Measurements from ENCODE around the gene MTURN.

The MTURN gene

GRCh38 chr7:30159163-30159562 is 24.4 kb downstream of the MTURN start:
- no peak overlapping the region for H3K9ac ChIP-seq
- peak overlapping the region; percentile 79 for H3K4me2 ChIP-seq
- H3K4me1 ChIP-seq, result peaks cover 100% of the 10 kb centered on the region

DNA sequence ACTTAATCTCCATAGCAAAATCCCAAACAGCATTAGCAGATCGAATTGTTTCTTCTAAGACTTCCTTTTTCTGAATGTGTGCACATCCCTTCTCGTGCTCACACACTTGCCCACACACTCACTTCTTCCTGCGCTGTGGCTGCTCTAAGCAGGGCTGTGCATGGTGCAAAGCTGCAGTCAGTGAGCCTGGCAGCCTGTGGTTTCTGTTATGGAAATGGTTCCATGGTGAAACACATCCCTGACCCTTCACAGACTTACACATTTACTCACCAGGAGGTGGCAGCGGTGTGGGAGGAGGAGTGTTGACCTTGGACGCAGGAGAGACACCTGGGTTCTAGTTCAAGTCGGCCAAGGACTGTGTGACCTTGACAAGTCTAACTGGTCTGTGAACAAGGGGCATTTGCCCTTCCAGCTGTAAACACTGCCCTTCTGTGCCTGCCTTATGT is 24.9 kb downstream of the MTURN start:
- H3K27ac ChIP-seq, result peak overlapping the region; percentile 43; the same call in 1 of the 2 replicates
- peak overlapping the region; percentile 79 for H3K4me2 ChIP-seq
- no peaks in the 10 kb centered on the region for H3K27me3 ChIP-seq
- no peaks in the 10 kb centered on the region for H3K9me3 ChIP-seq
- no peak for TF ChIP-seq Cebpa-rat (IDR thresholded peaks at IDR 0.05)
- H3K36me3 ChIP-seq, result no peaks in the 10 kb centered on the region
- H3K4me3 ChIP-seq, result no peak overlapping the region
- no peaks in the 10 kb centered on the region for H4K20me1 ChIP-seq
- H3K4me1 ChIP-seq, result peaks cover 100% of the 10 kb centered on the region
- peak overlapping the region; percentile 11; the same call in 1 of the 2 replicates for H3K9ac ChIP-seq

More at GRCh38 chr7:30159163-30159562, 24.4 kb downstream of the MTURN start:
- Histone ChIP-seq H4K20me1 (no peaks in the 10 kb centered on the region), H3K4me3 (no peak overlapping the region), H3K27me3 (no peaks in the 10 kb centered on the region), H3K36me3 (no peaks in the 10 kb centered on the region), H3K9me3 (no peaks in the 10 kb centered on the region), H3K27ac (no peak overlapping the region)
- TF ChIP-seq Cebpa-rat (IDR thresholded peaks at IDR 0.05), result no peak

DNA sequence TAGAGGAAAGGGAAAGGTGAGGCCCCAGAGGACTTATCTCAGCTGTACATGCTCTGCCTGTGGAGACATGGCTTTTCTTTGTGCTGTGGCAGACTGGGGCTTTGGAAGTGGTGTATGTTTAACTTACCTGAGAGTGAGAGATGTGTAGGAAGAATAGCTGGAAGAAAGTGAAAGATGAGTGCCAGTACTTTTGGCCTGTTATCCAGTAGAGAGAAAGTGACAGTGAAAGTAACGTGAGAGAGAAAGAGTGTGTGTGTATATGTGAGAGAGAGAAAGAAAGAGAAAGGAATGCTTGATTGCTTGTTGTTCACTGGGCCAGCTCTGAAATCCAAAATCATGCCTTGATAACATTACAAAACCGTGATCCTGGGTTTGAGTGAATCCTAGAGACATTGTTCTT is 25.5 kb downstream of the MTURN start:
- Histone ChIP-seq H3K4me3 (no peak overlapping the region), H3K36me3 (no peaks in the 10 kb centered on the region), H3K4me1 (peaks cover 100% of the 10 kb centered on the region), H3K27ac (peak overlapping the region; percentile 11; the same call in 1 of the 2 replicates), H3K27me3 (no peaks in the 10 kb centered on the region), H3K4me2 (peak overlapping the region; percentile 79), H3K9me3 (no peaks in the 10 kb centered on the region), H3K9ac (peak overlapping the region; percentile 11; the same call in 1 of the 2 replicates), H4K20me1 (no peaks in the 10 kb centered on the region)
- no peak for TF ChIP-seq Cebpa-rat (IDR thresholded peaks at IDR 0.05)

- no peaks in the 10 kb centered on the region for H3K27me3 ChIP-seq
- H4K20me1 ChIP-seq, result no peaks in the 10 kb centered on the region
- H3K36me3 ChIP-seq, result no peaks in the 10 kb centered on the region
- peaks cover 84% of the 10 kb centered on the region for H3K4me1 ChIP-seq
- no peak for TF ChIP-seq Cebpa-rat (IDR thresholded peaks at IDR 0.05)
- peak overlapping the region; percentile 78; the same call in 1 of the 2 replicates for H3K9ac ChIP-seq
- H3K4me2 ChIP-seq, result peak overlapping the region; percentile 79
- H3K4me3 ChIP-seq, result peak overlapping the region; percentile 44; the same call in 1 of the 2 replicates
- peak overlapping the region; percentile 81 for H3K27ac ChIP-seq
- no peaks in the 10 kb centered on the region for H3K9me3 ChIP-seq
Measured at GRCh38 chr7:30162133-30162532, 27.3 kb downstream of the MTURN start.

DNA sequence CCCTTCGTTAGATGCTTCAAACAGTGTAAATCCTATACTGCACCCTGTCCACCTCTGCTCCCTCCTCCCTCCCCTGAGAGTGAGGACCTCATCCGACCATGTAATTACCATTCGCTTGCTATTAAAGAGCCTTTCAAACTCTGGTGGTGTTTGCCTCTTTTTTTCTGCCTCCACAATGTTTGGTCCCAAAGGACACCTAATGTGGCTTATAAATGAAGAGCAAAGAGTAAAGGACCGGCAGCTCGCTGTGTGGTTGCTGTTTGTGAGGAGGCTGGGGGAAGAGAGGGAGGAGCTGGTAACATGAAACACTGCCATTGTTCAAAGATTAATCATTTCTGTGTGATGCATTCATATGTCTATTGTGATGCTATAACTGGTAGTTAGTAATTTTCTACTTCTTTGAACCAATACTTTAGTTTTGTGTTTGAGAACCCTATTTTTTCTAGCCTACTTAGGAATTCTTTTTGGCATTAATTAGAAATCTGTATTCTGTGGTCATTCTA is 27.9 kb downstream of the MTURN start:
- Histone ChIP-seq H3K36me3 (no peaks in the 10 kb centered on the region), H3K9me3 (no peaks in the 10 kb centered on the region), H3K4me1 (peaks cover 79% of the 10 kb centered on the region), H3K4me3 (peak overlapping the region; percentile 44; the same call in 1 of the 2 replicates), H3K9ac (peak overlapping the region; percentile 78), H3K27me3 (no peaks in the 10 kb centered on the region), H4K20me1 (no peaks in the 10 kb centered on the region), H3K4me2 (peak overlapping the region; percentile 79), H3K27ac (peak overlapping the region; percentile 81)
- TF ChIP-seq Cebpa-rat (IDR thresholded peaks at IDR 0.05), result no peak

- H3K9ac ChIP-seq, result peak overlapping the region; percentile 78
- H3K4me1 ChIP-seq, result peaks cover 72% of the 10 kb centered on the region
- peak overlapping the region; percentile 79 for H3K4me2 ChIP-seq
Measured at GRCh38 chr7:30163231-30163894, 28.6 kb downstream of the MTURN start.

DNA sequence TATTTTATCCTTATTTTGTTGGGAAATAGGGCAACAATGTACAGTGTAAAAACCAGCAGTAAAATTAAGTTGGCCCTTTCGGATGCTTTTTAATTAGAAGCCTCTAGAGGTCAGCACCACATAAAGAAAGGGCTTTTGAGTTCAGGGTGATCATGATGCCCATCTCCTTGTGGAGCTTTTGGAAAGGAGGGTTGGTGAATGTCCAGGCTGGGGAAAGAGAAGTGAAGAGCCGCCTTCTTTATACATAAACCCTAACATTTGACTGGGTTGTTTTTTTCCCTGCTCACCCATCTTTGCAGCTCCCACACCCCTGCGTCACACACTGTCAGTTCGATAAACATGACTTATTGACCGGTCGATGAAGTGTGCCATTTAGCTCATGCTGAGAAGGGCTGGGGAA is 29.8 kb downstream of the MTURN start:
- Histone ChIP-seq H3K4me2 (peak overlapping the region; percentile 79), H3K27ac (peak overlapping the region; percentile 81; the same call in 1 of the 2 replicates), H3K4me3 (no peak overlapping the region), H3K4me1 (peaks cover 60% of the 10 kb centered on the region), H3K27me3 (no peaks in the 10 kb centered on the region), H4K20me1 (no peaks in the 10 kb centered on the region), H3K36me3 (no peaks in the 10 kb centered on the region), H3K9me3 (no peaks in the 10 kb centered on the region), H3K9ac (no peak overlapping the region)
- TF ChIP-seq Cebpa-rat (IDR thresholded peaks at IDR 0.05), result no peak

More at GRCh38 chr7:30163231-30163894, 28.6 kb downstream of the MTURN start:
- Histone ChIP-seq H3K27me3 (no peaks in the 10 kb centered on the region), H4K20me1 (no peaks in the 10 kb centered on the region), H3K27ac (peak overlapping the region; percentile 81), H3K36me3 (no peaks in the 10 kb centered on the region), H3K4me3 (peak overlapping the region; percentile 44), H3K9me3 (no peaks in the 10 kb centered on the region)
- no peak for TF ChIP-seq Cebpa-rat (IDR thresholded peaks at IDR 0.05)

- H3K4me2 ChIP-seq, result peak overlapping the region; percentile 79
- no peaks in the 10 kb centered on the region for H3K27me3 ChIP-seq
- H3K36me3 ChIP-seq, result no peaks in the 10 kb centered on the region
- no peak overlapping the region for H3K4me3 ChIP-seq
- H4K20me1 ChIP-seq, result no peaks in the 10 kb centered on the region
- H3K4me1 ChIP-seq, result peaks cover 49% of the 10 kb centered on the region
- H3K9ac ChIP-seq, result no peak overlapping the region
- TF ChIP-seq Cebpa-rat (IDR thresholded peaks at IDR 0.05), result no peak
- no peaks in the 10 kb centered on the region for H3K9me3 ChIP-seq
- H3K27ac ChIP-seq, result no peak overlapping the region
Measured at GRCh38 chr7:30165590-30165989, 30.8 kb downstream of the MTURN start.

DNA sequence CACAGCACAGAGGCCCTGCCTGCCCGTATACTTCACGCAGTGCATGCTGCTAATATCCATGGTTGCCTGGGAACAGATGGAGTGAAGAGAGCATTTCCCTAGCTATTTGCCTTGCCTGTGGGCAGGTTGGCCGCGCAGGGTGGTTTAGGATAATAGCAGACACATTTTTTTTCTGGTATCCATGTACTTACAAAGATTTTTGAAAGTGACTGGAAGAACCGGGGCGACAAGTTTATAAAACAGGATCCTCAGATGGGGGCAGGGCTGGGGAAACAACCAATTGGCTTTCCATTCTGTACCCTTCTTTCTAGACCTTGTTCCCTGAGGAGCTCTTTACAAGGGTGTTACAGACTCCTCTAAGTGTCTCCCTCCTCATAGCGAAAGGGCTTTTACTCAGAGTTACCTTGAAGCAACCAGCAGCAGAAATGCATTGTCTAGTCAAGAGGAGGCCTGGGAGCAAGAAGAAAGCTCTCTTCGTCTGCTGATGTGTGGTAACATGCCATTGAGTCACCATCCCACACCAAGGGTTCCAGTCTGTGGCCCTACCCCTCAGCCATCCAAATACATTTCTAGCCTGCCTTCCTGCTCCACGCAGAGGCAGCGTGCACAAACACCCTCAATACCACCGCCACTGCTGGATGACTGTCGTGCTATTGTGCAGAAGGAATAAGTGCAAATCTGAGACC is 31.5 kb downstream of the MTURN start:
- H4K20me1 ChIP-seq, result no peaks in the 10 kb centered on the region
- no peaks in the 10 kb centered on the region for H3K36me3 ChIP-seq
- H3K27ac ChIP-seq, result no peak overlapping the region
- no peaks in the 10 kb centered on the region for H3K27me3 ChIP-seq
- no peaks in the 10 kb centered on the region for H3K9me3 ChIP-seq
- no peak overlapping the region for H3K4me2 ChIP-seq
- H3K9ac ChIP-seq, result no peak overlapping the region
- TF ChIP-seq Cebpa-rat (IDR thresholded peaks at IDR 0.05), result no peak
- H3K4me1 ChIP-seq, result peaks cover 42% of the 10 kb centered on the region
- no peak overlapping the region for H3K4me3 ChIP-seq

- Histone ChIP-seq H3K36me3 (no peaks in the 10 kb centered on the region), H3K9ac (no peak overlapping the region), H3K4me1 (peaks cover 37% of the 10 kb centered on the region), H3K9me3 (no peaks in the 10 kb centered on the region), H3K4me2 (no peak overlapping the region), H3K4me3 (no peak overlapping the region), H3K27me3 (no peaks in the 10 kb centered on the region), H4K20me1 (no peaks in the 10 kb centered on the region), H3K27ac (no peak overlapping the region)
- no peak for TF ChIP-seq Cebpa-rat (IDR thresholded peaks at IDR 0.05)
Measured at GRCh38 chr7:30166841-30167235, 32.1 kb downstream of the MTURN start.
